Measurements from ENCODE around the gene MPPED1.

GRCh38 chr22:43406186-43406790 is 5.5 kb upstream of the MPPED1 start:
- TF ChIP-seq CTCF (IDR thresholded peaks at IDR 0.05; ENCODE audit: borderline replicate concordance, extremely low read depth, low read length, poor library complexity, severe bottlenecking) (no peak), EZH2 (IDR thresholded peaks at IDR 0.05; ENCODE audit: borderline replicate concordance, low read depth, low read length, severe bottlenecking) (no peak)
